GM18519 (cell line): ENCODE results near the gene MYO18A.
"Not testable (repeated sequence)": the region's sequence is repeated elsewhere in the genome, so short reads cannot be mapped to it uniquely, and the experiment has no call there.

Experiments
- ATAC-seq: cut with Tn5 transposase; IDR thresholded peaks from one replicate; pipeline ENCODE4 v1.9.1; 2021; ENCODE audit warnings: mild to moderate bottlenecking, moderate library complexity; ENCODE audit not compliant: unreplicated experiment, low FRiP score

Gene MYO18A

GRCh38 chr17:29180034-29180787 is at the start of gene MYO18A:
TSS of gene MYO18A (minus strand) at chr17:29180398. CDS start at chr17:29166940, 13,458 bp downstream.
- no peak for ATAC-seq

GRCh38 chr17:29225396-29225795 is 45.2 kb upstream of the MYO18A start:
- ATAC-seq, result no peak

DNA sequence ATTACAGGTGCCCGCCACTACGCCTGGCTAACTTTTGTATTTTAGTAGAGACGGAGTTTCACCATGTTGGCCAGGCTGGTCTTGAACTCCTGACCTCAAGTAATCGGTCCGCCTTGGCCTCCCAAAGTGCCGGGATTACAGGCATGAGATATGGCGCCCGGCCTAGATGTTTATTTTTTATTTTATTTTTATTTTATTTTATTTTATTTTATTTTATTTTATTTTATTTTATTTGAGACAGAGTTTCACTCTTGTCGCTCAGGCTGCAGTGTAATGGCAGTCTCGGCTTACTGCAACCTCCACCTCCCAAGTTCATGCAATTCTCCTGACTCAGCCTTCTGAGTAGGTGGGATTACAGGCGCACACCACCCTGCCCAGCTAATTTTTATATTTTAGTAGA is 41.1 kb upstream of the MYO18A start:
- ATAC-seq, result not testable (repeated sequence)

DNA sequence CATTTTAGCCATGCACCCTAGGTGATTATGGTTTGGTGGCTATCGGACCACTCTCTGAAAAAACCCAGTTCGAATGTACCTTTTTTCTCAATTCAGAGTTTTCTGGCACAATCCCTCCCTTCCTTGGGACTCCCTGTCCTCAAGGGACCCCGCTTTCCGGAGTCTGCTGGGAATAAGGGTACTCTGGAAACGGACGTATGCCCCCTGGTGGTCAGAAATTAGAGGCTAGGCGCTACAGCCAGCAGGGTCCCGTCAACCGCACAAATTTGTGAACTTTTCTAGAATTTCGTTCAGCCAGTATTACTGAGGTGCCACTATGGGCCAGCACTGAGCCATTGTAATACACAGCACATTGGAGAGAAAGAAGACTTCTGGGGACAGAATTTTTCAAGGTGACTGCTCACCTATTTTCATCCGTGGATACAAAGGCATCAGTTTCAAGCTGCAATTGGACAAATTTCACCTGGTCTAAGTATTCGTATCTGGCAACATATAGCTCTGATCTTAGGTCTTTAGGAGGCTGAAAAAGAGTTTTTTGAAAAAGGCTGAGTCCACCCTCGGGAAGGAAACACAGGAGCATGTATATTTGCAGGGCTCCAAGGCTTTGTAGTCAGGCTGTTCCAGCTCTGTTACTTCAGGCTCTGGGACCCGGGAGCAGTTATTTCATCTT is 39.3 kb upstream of the MYO18A start:
- no peak for ATAC-seq

DNA sequence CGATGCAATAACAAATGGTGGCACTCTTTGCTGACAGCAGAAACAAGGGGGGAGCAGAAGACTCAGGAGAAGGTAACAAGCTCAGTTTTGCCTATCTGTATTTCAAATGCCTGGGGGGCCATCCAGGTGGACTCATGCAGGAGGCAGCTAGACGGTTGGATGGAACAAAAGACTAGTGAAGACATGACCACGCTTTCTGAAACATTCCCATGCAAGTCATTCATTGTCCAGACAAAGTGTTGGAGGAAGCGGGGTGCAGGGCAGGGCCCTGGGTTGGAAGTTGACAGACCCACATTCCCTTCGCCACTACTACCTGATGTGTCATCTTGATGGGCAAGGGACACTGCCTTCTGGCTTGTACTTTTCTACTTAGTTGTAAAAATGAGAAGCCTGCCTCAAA is 36.7 kb upstream of the MYO18A start:
- ATAC-seq, result no peak

- ATAC-seq, result no peak
Observed at GRCh38 chr17:29216181-29216580, 36.0 kb upstream of the MYO18A start.

GRCh38 chr17:29215717-29216116 is 35.5 kb upstream of the MYO18A start:
- ATAC-seq, result no peak

DNA sequence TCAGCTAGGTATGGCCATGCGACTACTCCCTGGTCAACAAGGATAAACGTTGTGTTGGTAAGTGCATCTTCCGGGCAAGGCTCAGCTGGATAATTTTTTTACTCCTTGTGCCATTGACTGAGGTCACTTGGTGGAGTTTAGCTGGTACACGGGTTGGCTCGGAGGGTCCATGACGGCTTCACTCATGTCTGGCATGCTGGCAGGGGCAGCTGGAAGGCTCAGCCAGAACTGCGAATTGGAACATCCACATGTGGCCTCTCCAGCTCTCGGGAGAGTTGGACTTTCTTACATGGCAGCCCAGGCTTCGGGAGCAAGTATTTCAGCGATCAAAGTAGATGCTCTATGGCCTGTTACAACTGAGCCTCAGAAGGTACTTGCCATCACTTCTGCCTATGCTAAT is 35.0 kb upstream of the MYO18A start:
- ATAC-seq, result no peak

DNA sequence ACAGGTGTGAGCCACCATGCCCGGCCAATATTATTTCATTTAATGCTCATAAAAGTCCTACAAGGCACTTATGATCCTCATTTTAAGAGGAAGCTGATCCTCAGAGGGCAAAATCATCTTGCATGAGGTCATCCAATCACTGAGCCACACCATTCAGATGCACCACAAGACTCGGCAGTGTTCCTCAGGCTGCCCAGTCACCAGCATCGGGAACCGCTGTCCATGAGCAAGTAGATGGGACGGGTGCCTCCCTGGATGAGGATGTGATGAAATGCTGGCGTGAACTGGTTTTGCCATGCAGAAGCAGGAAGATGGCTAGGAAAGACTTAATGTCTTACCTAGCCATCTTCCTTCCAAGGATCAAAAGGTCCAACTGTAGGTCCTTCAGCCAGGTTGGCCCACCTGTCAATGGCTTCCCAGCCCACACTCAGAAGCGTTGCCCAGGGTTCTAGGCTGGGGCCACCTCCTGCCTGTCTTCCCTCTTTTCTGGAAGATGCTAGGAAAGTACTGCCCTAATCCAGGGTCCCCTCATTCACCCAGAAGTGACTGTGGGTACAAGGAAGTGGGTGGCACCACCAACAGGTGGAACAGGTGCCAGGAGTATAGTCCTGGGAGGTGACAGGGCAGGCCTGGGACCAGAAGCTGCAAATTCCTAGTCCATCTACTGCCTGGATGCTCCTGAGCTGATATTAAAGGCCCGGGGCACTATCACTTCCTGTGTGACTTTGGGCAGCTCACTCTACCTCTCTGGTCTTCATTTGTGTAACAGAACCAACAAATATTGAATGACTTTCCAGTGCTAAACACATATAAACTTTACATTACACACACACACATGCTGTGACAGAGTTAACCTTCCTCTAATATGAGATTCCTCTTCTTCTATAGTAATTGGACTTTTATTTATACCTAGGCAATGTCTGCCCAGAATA is 34.3 kb upstream of the MYO18A start:
- ATAC-seq, result no peak

- ATAC-seq, result no peak
Observed at GRCh38 chr17:29212681-29213121, 32.5 kb upstream of the MYO18A start.

DNA sequence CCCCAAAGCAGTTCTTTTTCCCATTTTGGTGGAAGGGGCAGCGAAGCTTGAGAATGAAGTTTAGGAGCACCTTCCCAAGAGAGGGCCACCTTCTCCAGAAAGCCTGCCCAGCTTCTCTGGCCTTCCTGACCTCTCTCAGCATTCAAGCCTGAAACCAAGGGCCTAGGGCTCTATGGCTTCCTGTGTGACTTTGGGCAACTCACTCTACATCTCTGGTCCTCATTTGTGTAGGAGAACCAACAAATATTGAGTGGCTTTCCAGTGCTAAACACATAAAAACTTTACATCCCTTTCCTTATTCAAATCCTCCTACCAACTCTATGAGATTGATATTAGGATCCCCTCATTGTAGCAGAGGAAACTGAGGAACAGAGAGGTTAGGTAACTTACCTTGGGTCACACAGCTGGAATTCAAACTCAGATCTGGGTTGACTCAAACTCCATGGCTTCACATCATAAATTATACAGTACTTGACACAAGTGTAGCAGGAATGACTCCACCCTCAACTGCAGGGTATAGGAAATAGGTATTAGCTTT is 32.0 kb upstream of the MYO18A start:
- no peak for ATAC-seq

GRCh38 chr17:29210879-29211278 is 30.7 kb upstream of the MYO18A start:
- ATAC-seq, result no peak

- no peak for ATAC-seq
Observed at GRCh38 chr17:29209073-29209472, 28.9 kb upstream of the MYO18A start.

DNA sequence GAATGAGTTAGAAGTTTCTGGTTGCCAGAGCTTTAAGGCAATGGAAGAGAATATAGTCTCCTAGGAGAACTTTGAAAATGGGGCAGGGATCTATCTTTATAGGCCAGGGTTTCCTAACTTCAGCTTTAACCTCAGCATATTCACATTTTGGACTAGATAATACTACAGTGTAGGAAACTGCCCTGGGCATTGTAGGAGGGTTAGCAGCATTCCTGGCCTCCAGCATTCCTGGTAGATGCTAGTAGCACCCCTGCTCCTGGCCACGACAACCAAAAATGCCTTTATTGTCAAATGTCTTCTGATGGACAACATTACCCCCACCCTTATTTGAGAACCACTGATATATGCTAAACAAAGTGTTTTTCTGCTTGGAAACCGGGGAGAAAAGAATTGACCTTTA is 27.8 kb upstream of the MYO18A start:
- ATAC-seq, result no peak

DNA sequence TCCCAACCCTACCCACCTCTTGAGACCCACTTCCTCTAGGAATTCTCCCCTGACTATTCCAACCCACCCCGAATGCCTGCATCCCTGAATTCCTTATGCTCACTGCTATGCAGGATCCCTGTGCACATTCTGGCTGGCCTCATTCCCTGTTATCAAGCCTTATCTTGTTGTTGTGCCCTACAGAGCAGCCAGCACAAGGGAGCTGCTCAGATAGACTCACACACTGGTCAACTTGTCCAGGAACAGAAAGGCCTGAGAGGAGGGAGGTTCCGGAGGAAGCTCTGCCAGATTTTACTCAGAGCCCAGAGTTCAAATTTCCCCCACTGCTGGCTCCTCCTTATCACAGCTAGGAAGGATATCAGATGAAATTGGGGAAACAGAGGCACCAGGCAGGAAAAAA is 24.8 kb upstream of the MYO18A start:
- ATAC-seq, result no peak

GRCh38 chr17:29204068-29204804 is 24.0 kb upstream of the MYO18A start:
- ATAC-seq, result not testable (repeated sequence)

DNA sequence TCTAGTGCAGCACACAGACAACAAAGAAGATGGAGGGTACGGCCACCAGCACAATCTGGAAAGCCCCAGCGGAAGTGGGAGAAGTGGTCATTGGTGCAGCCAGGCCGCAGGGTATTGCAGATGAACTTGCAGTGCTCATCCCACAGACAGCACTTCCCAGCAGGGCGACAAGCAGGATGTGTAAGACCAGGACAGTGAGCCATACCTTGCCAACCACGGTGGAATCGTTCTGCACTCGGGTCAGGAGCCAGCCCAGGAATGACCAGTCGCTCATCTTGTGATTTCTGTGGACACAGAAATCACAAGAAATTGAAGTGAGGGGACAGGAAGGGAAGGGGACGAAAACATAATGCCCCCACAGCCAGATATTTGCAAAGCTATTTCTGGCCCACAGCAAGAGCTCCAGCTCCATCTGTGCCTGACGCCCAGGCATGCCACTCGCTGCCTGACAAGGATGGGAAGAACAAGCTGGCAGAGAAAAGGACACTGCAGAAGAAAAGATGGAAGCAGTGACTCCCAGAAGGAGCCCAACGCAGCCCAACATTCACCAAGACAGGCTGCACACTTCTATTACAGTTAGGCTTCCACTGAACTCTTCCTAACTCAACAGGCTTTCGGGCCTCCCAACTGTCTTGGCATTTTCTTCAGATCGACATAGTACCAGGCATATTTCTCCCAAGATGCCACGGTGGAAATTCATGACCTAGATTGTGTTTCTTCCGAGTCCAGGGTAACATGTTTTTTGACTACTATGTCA is 17.5 kb upstream of the MYO18A start:
- no peak for ATAC-seq

DNA sequence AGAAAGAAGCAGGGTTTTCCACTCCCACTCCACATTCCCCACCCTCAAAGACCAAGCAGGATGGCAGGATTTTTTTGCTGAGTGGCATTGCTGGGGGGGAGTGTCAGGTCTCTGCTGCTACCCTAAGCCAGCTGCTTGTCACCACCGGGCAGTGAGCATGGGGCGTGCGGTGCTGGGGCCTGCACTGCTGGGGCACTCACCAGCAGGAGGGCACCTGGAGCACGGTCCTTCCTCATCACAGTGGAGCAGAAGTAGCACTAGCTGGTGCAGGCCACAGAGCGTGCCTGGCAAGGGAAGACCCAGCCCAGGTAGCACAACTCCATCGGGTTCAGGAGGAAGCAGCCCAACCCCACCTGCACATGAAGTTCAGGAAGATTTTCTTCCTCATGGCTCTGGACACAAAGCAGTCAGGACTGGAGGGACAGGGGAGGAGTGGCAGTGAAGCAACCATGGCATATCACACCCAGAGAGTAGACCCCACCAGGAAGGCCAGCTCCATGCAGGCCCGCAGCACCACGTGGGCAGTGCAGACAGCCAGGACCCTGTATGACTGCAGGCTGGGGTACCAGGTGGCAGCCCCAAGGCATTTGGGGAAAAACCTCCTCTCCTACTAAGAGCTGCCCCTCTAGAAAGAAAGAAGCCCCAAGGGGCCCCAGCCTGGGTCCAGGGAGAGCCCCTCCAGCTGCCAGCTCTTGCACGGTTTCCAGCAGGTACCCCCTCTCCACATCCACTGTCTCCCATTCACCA is 16.7 kb upstream of the MYO18A start:
- no peak for ATAC-seq
